ENCODE measurements around the gene PCSK4. TPM values are rescaled to one million over a fixed set of nuclear protein-coding genes. Genes with fewer than 3 reads are reported as not detected.
"Not testable (repeated sequence)": the region's sequence is repeated elsewhere in the genome, so short reads cannot be mapped to it uniquely, and the experiment has no call there.

The PCSK4 gene
- total RNA-seq = 1.6 and 4.9 TPM in 2 replicates

GRCh38 chr19:1490311-1491113 lies at the start of gene PCSK4:
PCSK4 (minus strand) TSS chr19:1490350; CDS start chr19:1490346, 4 bp downstream.
- peak; percentile 93 for DNase-seq (ENCODE audit: low read depth)

- DNase-seq (ENCODE audit: low read depth) = not testable (repeated sequence)
Measured at GRCh38 chr19:1539749-1540148, 49.6 kb upstream of the PCSK4 start.

- DNase-seq (ENCODE audit: low read depth) = no peak
Measured at GRCh38 chr19:1538978-1539377, 48.8 kb upstream of the PCSK4 start.

- DNase-seq (ENCODE audit: low read depth) = not testable (repeated sequence)
Measured at GRCh38 chr19:1535699-1536098, 45.5 kb upstream of the PCSK4 start.

GRCh38 chr19:1534972-1535371 lies 44.8 kb upstream of the PCSK4 start:
- DNase-seq (ENCODE audit: low read depth) = no peak

- DNase-seq (ENCODE audit: low read depth) = no peak
Measured at GRCh38 chr19:1533510-1534150, 43.5 kb upstream of the PCSK4 start.

GRCh38 chr19:1532003-1532402 lies 41.9 kb upstream of the PCSK4 start:
- no peak for DNase-seq (ENCODE audit: low read depth)

GRCh38 chr19:1531587-1531986 lies 41.4 kb upstream of the PCSK4 start:
- DNase-seq (ENCODE audit: low read depth) = no peak

- not testable (repeated sequence) for DNase-seq (ENCODE audit: low read depth)
Measured at GRCh38 chr19:1530856-1531255, 40.7 kb upstream of the PCSK4 start.

- no peak for DNase-seq (ENCODE audit: low read depth)
Measured at GRCh38 chr19:1529430-1529816, 39.3 kb upstream of the PCSK4 start.

- DNase-seq (ENCODE audit: low read depth) = no peak
Measured at GRCh38 chr19:1528596-1529429, 38.7 kb upstream of the PCSK4 start.

GRCh38 chr19:1527650-1528309 lies 37.6 kb upstream of the PCSK4 start:
- no peak for DNase-seq (ENCODE audit: low read depth)

GRCh38 chr19:1526979-1527649 lies 37.0 kb upstream of the PCSK4 start:
- no peak for DNase-seq (ENCODE audit: low read depth)

GRCh38 chr19:1526066-1526778 lies 36.1 kb upstream of the PCSK4 start:
- DNase-seq (ENCODE audit: low read depth) = no peak

GRCh38 chr19:1525343-1525742 lies 35.2 kb upstream of the PCSK4 start:
- DNase-seq (ENCODE audit: low read depth) = no peak

- DNase-seq (ENCODE audit: low read depth) = no peak
Measured at GRCh38 chr19:1524972-1525325, 34.8 kb upstream of the PCSK4 start.

GRCh38 chr19:1524287-1524971 lies 34.3 kb upstream of the PCSK4 start:
- DNase-seq (ENCODE audit: low read depth) = no peak

GRCh38 chr19:1523412-1524286 lies 33.5 kb upstream of the PCSK4 start, which contains the start of gene PLK5:
PLK5 (plus strand) TSS chr19:1524077; CDS start chr19:1526997, 2,920 bp downstream.
- no peak for DNase-seq (ENCODE audit: low read depth)

- DNase-seq (ENCODE audit: low read depth) = no peak
Measured at GRCh38 chr19:1522838-1523237, 32.7 kb upstream of the PCSK4 start.

All from renal cortical epithelial cell (primary cell).